ENCODE results near the gene AGMAT.
"Not testable (repeated sequence)": the region's sequence is repeated elsewhere in the genome, so short reads cannot be mapped to it uniquely, and the experiment has no call there.

Gene AGMAT

DNA sequence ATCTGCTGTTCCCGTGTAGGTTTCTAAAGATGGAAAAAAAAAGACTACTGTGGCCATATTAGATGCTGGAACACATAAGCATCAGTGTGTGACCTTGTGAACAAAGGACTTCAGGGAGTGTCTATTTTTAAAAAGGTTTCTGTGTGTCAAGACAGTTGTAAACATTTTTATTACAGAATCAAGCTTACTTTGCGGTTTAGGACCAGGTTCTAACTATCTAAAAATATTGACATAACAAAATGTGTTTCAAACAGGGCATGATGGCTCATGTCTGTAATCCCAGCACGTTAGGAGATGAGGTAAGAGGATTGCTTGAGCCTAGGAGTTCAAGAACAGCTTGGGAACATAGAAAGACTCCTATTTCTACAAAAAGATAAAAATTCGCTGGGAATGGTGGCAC, 25.3 kb upstream of the AGMAT start:
- DNase-seq = no peak

DNA sequence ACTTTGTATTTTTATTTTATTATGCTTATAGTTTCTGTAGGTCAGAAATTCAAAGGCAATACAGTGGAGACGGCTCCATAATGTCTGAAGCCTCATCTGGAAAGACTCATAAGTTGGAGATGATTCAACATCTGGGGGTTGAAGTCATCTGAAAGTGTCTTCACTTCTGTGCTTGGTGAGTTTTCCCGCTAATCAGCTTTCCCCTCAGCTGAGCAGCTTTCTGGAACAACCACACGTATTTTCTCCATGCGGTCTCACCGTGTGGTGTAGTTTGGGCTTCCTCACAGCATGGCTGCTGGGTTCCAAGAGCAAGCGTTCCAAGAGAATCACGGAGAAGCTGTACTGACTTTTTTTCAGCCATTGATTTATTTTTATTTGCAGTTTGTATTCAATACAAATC, 24.8 kb upstream of the AGMAT start:
- no peak for DNase-seq

DNA sequence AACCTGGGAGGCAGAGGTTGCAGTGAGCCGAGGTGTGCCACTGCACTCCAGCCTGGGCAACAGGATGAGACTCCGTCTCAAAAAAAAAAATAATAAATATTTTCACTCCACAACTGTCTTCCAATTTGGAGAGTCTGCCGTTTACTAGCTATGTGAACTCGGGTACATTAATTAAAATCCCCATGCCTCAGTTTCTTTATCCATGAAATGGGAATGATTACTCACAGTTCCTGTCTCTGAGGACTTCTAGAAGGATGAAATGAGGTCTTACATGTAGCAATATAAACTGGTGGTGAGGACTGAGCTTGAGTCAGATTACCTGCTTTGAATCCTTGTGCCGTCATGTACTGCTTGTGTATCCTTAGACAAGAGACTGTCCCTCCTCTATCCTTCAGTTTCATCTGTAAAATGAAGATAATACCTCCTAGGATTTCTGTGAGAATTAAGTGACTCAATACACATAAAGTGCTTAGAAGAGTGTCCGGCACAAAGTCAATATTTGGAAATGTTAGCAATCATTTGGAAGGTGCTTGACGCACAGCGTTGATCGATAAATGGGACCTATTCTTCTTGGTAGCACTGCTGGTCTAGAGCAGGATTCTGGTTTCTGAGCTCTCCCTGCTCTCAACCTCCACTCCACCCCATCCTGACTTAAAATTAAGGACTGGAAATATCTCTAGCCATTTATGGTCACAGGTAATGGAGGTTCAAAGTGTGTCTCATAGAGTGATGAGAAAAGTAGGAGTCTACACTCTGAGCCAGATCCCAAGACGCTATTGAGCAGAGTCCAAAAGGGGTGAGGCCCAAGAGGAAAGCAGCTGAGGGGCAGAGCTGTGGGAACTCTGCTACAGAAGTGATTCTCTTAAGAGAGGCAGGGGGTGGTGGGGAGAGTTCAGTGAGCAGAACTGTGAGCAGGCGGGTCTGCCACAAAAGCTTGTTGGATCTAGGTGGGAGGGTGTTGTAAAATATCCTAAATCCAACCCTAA, 20.8 kb upstream of the AGMAT start:
- no peak for DNase-seq

DNA sequence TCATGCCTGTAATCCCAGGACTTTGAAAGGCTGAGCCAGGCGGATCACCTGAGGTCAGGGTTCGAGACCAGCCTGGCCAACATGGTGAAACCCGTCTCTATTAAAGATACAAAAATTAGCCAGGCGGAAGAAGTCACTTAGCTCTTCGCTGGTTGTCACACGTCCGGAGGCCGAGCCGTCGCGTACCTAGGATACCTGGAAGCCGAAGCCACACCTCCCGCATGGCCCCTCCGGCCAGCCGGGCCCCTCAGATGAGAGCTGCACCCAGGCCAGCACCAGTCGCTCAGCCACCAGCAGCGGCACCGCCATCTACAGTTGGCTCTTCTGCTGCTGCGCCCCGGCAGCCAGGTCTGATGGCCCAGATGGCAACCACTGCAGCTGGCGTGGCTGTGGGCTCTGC, 19.5 kb upstream of the AGMAT start:
- DNase-seq = not testable (repeated sequence)

DNA sequence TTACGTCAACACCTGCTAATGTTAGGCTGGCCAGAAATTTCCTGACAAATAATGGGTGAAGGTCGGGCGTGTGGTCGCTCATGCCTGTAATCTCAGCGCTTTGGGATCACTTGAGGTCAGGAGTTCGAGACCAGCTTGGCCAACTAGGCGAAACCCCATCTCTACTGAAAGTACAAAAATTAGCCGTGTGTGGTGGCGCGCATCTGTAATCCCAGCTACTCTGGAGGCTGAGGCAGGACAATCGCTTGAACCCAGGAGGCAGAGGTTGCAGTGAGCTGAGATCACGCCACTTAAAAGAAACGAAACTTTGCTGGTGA, 19.1 kb upstream of the AGMAT start:
- DNase-seq = not testable (repeated sequence)

DNA sequence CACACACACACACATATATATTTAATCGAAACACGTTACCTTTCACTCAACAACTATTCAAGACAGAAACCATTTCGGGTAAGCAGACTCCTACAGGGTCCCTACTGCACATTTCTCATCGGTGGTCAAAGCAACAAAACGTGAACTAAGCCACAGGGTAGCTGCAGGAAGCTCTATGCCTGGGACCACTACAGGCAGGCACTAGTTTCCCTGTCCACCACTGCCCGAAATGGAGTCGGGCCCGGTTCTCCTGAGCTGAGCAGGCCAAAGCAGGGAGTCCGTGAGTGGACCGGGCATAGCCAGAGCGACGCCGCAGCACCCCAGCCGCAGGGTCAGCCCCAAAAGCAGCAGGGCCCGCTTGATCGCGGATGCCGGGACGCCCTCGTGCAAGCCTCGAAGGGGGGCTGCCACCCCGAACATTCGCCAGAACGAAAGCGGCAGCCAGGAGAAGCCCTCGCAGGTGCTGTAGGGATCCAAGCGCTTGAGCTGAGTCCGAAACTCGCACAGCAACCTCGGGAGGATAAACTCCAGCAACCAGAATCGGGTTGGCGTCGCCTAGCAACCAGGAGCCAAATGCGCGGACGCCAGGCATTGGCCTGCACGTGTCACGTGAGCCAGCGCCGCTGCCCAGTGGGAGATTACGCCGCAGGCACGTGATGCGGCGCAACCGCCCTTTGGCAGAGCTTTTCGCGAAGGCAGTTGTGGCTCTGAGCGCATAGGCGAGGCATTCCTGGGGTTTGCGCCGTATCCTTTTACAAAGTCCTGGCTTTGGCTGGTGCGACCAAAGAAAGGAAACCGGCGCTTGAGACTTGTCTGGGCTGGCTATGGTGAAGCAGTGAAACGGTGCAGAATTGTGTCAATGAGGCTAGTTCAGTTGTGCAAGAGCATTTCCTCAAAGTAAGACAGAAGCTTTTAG, 18.5 kb upstream of the AGMAT start:
- DNase-seq = peak; percentile 95

DNA sequence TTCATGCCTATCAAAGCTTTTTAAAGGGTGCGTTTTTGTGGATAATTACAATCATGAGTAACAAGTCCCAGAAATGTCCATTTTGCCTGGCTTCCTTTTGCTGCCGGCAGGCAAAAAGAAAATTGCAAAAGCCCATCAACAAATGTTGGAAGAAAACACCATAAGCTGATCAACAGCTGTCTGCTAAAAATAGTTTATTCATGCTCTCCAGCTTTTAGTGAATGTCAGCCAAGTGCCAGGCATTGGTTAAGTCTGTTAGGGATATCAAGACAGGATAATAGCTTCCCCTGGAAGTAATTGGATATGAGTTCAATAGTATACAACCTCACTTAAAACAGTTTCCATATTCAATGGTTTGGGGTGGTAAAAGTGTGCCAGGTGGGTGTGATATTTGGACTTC, 13.6 kb upstream of the AGMAT start:
- DNase-seq = no peak

DNA sequence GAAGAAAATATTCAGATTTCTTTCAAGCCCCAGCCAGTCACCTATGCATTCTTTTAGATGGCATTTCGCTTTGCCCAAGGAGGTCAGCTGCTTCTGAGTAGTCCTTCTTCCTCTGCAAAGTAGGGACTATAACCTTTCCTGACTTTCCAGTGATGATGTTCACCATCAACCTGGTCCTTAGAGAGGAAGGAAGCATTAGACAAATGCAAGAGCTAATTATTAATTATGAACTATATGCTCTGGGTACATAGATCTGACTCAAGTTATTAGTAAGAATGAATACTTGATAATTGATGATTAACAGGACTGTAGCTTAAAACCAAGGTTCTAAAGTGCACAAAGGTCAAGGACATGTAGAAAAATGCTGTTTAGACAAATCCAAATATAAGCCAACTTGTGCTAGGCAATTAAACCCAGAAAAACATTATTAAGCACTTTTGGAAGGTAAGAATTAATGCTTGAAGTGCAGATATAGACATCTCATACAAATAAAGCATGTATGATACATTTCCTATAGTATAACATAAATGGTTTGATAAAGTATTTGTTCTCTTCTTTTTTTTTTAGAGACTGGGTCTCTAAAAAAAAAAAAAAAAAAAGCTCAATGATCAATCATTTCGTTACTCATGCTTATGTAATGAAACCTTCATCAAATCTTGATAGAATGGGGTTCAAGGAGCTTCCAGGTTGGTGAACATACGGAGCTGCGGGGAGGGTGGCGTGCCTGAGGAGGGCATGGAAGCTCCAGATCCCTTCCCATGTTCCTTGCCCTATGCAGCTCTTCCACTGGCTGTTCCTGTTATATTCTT, 11.2 kb upstream of the AGMAT start:
- DNase-seq = no peak

DNA sequence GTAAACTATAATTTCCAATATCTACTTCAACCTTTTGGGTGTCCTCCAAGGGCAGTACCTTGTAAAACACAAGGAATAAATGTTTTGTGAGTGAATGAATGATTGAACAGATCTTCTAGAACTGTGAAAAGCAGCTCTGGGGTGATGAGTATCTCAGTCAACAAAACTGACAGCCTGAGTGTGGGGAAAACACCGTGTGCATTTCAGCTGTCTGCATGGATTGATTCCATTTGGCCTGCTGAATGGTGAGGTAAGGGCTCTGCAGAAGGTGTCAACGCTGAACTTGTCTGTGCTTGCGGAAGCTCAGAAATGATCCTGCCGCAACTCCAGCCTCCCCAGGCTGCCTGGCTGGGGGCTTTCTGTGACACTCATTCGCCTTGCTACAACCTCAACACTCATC, 7.4 kb upstream of the AGMAT start:
- no peak for DNase-seq

DNA sequence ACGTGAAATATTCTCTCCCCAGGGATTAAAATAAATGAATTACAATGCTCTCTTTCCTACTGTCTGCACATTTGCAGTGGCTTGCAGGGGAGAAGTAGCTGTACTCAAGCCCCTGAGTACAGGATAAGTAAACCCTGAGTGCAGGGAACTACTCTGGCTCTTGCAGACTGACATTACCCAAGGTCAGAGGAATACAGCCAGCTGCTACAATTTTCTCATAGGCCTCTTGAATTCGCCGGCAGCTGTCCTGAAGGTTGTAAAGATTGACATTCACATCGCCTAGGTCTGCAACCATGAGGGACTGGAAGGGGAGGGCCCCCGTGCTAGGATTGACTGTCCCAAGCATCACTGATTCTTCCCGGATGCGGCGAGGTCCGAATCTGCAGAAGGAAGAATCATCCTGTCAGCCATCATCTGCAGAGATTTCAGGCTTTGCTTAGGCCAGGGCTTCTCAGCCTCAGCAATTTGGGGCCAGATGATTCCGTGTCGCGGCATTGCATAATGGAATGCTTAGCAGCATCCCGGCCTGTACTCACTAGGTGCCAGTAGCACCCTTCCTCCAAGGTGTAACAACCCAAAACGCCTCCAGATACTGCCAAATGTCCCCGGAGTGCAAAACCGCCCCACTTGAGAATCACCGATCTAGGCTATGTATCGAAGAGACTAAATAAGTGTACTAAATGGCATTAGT, 1.7 kb downstream of the AGMAT start:
- DNase-seq = no peak

DNA sequence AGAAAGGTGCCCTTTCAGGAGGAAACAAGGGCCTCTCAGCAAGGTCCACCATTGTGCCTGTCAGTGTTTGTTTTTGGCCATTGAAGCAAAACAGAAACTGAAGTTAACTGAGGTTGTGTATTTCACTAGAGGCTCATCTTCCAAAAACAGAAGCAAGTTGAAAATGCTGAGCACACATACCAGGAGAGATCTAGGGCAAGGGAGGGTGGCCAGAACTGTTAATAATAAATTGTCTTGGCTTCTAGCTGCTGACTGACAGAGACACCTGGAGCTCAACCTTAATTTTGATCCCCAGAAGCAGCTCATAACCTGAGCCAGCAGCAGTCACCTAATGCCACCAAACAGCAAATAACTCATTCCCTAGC, 5.2 kb downstream of the AGMAT start:
- no peak for DNase-seq

DNA sequence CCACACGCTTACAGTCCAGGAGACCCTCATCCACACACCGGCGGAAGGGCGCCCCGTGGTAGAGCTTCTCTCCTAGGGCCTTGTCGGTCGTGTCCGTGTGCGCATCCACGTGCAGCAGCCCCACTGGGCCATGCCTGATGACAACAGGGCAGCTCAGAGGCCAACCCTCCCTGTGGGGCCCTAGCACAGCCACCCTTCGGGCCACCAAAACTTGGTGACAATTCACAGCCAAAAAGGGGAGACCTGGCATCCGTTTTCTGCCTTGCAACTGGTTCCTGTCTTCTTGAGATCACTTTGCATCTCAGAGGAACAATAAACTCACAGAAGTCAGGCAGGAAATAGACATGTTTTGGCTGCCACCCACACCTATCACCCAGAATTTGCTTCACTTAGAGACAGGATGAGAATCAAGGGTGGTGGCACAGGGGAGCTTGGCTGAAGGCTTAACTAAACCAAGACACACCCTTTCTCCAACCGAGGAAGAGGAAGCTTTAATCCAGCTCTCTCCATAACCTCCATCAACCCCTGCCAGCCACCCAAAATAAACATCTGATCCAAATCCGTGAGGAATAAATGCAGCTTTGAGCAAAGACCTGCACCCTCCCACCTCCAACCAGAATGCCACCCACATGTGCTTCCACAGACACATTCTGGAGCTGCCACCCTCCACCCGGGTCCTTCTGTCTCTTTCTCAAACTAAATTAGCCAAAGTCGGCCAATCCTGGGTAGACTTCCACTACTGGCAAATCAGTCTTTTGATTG, 5.7 kb downstream of the AGMAT start:
- no peak for DNase-seq

DNA sequence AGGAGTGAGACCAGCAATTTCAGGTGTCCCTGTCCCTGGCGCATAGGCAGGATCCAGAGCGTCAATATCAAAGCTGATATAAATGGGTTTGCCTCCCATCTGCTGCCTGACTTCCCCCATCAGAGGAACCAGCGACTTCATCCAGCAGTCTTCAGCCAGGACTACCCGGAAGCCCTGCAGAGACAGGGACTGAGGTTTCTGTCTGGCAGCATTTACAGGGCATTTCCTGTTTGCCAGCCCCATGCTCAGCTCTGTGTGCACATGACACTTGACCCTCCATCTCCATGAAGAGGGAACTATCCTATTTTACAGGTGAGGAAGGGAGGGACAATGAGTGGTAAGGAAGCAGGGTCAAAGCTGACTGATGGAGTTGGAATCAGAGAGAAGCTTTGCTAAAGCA, 7.2 kb downstream of the AGMAT start:
- no peak for DNase-seq

DNA sequence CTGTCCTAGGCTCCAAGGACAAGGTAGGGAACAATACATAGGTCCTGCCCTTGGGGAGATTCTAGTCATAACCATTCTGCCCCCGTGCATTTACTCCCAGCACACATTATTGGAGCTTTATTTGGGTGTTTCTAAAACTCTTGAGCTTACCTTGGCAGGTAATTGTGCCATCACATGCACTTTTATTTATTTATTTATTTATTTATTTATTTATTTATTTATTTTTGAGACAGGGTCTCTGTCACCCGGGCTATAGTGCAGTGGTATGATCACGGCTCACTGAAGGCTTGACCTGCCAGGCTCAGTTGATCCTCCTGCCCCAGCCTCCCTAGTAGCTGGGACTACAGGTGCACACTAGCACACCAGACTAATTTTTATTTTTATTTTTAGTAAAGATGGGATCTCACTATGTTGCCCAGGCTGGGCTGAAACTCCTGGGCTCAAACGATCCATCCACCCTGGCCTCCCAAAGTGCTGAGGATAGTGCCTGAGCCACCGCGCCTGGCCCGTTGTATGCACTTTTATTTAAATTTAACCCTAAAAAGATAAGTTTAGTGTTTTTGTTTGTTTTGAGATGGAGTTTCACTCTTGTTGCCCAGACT, 9.2 kb downstream of the AGMAT start:
- DNase-seq = no peak

DNA sequence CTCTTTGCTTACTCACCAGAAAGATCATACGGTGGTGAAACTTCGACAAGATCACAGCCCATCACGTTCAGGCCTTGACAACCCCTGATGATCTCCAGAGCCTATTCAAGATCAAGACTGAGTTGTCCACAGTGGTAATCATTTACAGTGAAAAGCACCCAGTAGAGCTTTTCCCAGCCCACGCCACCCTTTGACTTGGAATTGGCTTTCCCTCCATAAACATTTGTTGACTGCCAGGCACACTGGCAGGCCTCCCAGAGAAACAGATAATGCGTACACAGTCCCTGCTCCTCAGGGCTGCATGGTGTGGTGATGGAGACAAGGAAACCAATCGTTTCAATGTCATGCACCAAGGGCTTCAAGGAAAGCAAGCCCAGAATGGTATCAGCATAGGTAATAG, 10.1 kb downstream of the AGMAT start:
- DNase-seq = no peak

DNA sequence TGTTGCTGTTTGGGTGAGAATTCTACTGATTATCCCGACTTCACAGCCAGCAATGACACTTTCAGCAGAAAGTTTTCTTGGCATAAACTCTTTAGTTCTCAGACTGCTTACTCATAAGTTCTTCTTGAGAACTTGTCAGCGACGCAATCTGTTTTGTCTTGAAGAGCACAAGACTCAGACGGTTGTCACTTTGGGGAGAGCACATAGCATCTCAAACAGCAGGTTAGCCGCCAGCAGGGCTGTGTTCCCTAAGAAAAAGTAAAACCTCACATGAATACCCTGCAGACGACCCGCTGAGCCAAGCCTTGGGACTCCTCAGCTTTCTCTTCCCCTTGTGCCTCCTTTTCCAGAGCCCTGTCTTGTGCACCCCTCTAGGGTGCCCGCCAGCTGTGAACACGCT, 11.4 kb downstream of the AGMAT start:
- DNase-seq = no peak

DNA sequence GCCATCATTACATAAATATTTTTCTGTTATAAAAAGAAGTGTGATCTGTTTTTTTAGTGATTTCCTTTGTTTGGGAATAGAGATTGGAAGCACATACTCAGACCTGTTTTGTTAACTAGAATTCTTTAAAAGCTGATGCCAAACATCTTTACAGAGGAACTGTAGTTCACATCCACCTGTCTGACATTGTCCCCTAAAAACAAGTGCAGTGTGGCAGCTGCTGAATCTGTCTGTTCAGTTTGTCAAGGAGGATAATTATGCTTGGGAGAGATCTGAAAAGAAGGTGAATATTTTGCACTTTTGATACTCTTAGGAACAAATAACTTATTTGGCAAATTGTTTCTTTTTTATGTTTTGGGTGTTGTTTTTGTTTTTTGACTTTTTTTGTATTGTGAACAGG, 13.6 kb downstream of the AGMAT start:
- no peak for DNase-seq

DNA sequence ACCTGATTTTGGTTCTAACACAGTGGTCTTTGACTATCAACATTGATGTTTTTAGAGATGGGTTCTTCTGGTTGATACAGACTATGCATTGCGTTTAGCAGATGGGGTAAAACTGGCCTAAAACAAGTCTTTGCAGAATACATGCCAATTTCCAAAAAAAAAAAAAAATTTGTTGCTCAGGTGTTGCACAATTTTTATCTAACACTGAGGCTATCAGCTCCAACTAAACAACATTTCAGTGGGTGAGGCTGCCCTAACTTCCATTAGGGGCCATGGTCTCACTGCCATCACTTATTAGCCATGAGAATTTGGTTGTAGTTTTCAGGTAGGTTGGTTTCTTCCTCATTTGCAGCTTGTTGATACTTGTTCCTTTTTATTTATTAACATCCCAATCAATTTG, 14.0 kb downstream of the AGMAT start:
- no peak for DNase-seq

DNA sequence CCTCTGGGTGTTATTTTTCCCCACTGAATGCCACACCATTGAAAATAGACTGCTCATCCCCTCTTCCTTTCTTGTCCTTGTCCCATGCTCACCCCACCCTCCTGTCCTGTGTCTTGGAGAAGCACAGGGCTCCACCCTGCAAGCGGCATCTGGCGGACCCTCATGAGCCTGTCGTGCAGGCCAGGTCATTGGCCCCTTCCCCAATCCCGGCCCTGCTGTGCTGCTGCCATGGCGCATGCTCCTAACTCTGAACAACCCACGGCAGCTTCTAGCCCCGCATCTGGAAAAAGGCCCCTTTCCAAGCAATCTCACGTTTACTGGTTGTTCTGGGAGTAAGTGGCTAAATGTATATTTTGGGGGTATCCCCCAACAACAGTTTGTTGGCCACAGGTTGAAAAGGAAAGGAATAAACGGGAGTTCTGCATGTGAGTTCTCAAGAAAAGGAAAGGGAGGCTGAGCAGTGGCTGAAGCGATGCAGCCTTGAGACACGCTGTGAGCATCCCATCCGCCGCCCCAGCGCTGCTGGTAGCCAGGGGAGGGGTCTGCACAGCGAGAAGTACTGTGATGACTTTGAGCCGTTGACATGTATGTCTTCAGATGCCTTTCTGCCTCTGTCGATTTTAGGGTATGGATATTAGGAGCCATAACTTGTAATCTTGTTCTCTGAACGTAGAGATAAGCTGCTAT, 16.3 kb downstream of the AGMAT start:
- DNase-seq = no peak

DNA sequence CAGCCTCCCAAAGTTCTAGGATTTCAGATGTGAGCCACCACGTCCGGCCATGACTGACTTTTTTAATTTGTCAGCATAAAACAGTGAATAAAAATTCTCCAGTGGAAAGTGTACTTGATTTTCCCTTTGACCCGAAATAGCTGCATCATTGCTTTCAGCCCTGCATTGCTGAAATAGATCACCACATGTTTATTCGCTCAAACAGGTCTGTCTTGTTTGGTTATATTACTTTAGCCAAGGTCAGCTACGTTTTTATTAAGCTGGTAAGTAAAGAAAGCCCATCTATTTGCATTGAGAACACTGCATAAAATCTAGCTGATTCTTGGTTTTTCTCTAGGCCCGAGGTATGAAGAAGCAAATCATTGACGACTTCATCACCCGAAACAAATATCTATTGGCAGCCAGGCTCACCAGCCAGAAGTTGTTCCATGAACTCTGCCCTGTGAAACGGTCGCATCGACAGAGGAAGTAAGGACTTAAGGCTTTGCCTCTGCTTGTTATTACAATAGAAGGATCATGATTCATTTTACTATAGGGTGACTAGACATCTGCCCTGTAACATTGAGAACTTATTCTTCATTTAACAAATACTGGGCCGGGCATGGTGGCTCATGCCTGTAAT, 25.6 kb downstream of the AGMAT start:
- no peak for DNase-seq

All from DMS79 treated with DMSO at 0.1 percent for 48 hours (cell line).